ENCODE results near the gene PRPH. TPM values are rescaled to one million over a fixed set of nuclear protein-coding genes. Genes with fewer than 3 reads are reported as not detected.
A peak's percentile ranks its signal among the peaks of the same experiment; 100 is the strongest.
"Not testable (repeated sequence)": the region's sequence is repeated elsewhere in the genome, so short reads cannot be mapped to it uniquely, and the experiment has no call there.

PRPH gene
- total RNA-seq, 1 donor from 2014 or later: not detected

- DNase-seq (no peak), ATAC-seq (ENCODE audit: poor library complexity) (no peak)
- intact Hi-C loops (cut with DNase I): no loop called here
Observed at GRCh38 chr12:49273726-49274395, 21.1 kb upstream of the PRPH start.

GRCh38 chr12:49274396-49275069, 20.4 kb upstream of the PRPH start:
- intact Hi-C loops (cut with DNase I): no loop called here
- ATAC-seq (ENCODE audit: poor library complexity) (peak; percentile 80), DNase-seq (no peak)

GRCh38 chr12:49276304-49277290, 18.4 kb upstream of the PRPH start:
- no peak for ATAC-seq (ENCODE audit: poor library complexity)
- intact Hi-C loops (cut with DNase I): no loop called here
- no peak for DNase-seq

DNA sequence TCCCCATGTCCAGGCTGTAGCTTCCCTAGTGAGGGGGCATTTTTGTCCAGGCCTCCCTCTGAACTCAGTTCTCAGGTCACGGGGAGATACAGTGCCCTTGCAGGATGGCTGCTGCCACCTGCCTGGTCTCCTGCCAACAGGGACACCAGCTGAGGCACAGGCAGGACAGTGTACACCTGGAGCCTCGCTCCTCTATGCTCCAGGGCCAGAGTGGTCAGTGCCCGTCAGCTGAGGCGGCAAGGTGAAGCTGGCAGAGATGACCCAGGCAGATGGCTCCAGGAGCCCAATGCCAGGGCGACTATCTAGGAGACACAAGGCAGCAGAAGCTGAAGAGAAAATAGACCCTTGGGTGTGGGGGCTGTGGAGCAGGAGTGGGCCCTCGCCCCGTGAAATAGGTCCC, 17.5 kb upstream of the PRPH start:
- DNase-seq (no peak), ATAC-seq (ENCODE audit: poor library complexity) (no peak)
- intact Hi-C loops (cut with DNase I): no loop called here

DNA sequence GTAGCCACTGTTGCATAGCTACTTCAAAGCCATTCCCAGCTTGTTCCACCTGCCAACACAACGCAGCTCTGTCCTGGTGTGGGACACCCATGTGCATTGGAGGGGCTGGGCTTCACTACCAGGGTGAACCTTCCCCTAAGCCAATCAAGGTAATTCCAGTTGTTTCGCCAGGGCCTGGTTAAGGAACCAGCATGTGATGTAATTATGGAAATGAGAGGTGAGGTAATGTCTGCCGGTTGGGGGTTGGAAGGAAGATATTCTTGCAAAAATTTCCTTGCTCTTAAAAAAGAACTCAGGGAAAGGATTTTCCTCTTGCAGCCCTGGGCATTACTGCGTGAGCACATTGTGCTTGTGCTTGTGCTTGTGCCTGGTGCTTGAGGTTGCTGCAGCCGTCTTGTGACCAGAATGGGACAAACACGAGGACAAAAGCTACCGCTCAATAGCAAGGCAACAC, 15.2 kb upstream of the PRPH start:
- ATAC-seq (ENCODE audit: poor library complexity) (no peak), DNase-seq (no peak)
- intact Hi-C loops (cut with DNase I): no loop called here

GRCh38 chr12:49280545-49280944, 14.4 kb upstream of the PRPH start:
- intact Hi-C loops (cut with DNase I); DNase-seq; ATAC-seq (ENCODE audit: poor library complexity): not testable (repeated sequence)

- no peak for DNase-seq
- intact Hi-C loops (cut with DNase I): no loop called here
- no peak for ATAC-seq (ENCODE audit: poor library complexity)
Observed at GRCh38 chr12:49282302-49282701, 12.6 kb upstream of the PRPH start.

DNA sequence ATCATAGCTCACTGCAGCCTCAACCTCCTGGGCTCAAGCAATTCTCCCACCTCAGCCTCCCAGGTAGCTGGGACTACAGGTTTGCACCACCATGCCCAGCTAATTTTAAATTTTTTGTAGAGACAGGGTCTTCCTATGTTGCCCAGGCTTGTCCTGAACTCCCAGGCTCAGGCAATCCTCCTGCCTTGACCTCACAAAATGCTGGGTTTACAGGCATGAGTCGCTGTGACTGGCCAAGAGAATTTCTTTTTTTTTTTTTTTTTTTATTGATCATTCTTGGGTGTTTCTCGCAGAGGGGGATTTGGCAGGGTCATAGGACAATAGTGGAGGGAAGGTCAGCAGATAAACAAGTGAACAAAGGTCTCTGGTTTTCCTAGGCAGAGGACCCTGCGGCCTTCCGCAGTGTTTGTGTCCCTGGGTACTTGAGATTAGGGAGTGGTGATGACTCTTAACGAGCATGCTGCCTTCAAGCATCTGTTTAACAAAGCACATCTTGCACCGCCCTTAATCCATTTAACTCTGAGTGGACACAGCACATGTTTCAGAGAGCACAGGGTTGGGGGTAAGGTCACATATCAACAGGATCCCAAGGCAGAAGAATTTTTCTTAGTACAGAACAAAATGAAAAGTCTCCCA, 12.1 kb upstream of the PRPH start:
- intact Hi-C loops (cut with DNase I); ATAC-seq (ENCODE audit: poor library complexity); DNase-seq: not testable (repeated sequence)

GRCh38 chr12:49283541-49284429, 11.2 kb upstream of the PRPH start:
- ATAC-seq (ENCODE audit: poor library complexity) (no peak), DNase-seq (no peak)
- intact Hi-C loops (cut with DNase I): no loop called here

DNA sequence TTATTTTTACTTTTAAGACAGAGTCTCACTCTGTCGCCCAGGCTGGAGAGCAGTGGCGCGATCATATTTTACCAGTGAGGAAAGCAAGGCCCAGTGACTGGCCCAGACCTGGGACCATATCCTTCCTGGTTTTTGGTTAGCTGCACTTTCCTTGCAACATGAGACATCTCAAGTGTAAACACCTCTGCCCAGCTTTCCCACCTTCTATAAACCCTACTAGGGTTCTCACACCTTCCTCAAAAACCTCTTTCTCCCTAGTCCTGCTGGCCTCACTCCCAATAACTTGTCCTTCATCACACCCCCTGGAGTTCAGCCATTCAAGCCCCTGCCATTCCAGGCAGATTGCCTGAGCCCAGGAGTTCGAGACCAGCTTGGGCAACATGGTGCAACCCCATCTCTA, 10.3 kb upstream of the PRPH start:
- intact Hi-C loops (cut with DNase I): loop anchor here (5.0 kb wide), 1 partner anchor 58 kb away; no protein-coding TSS in a partner anchor
- DNase-seq (no peak), ATAC-seq (ENCODE audit: poor library complexity) (no peak)

GRCh38 chr12:49287876-49288275, 7.1 kb upstream of the PRPH start:
- ATAC-seq (ENCODE audit: poor library complexity) (peak; percentile 12), DNase-seq (no peak)
- intact Hi-C loops (cut with DNase I): loop anchor here (5.0 kb wide), 1 partner anchor 54 kb away; no protein-coding TSS in a partner anchor

- intact Hi-C loops (cut with DNase I): loop anchor here (5.0 kb wide), 1 partner anchor 54 kb away; no protein-coding TSS in a partner anchor
- ATAC-seq (ENCODE audit: poor library complexity) (peak; percentile 62), DNase-seq (no peak)
Observed at GRCh38 chr12:49288412-49288853, 6.5 kb upstream of the PRPH start.

- ATAC-seq (ENCODE audit: poor library complexity) (no peak), DNase-seq (no peak)
- intact Hi-C loops (cut with DNase I): loop anchor here (5.0 kb wide), 1 partner anchor 53 kb away; no protein-coding TSS in a partner anchor
Observed at GRCh38 chr12:49288922-49289555, 5.9 kb upstream of the PRPH start.

DNA sequence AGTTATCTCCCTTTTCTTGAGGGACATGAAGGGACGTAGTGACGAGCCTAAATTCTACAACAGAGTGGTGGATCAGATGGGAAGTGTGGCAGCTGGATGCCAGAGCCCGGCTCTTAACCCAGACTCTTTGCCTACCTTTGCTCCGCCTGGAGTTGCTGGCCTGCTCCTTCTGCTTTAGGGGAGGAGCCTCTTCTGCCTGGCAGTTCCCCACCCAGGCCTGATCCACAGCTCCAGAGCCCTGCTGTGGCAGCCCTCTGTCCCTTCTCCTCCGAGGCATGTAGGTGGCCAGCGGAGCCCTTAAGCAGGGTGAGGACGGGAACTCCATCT, 2.3 kb upstream of the PRPH start:
- intact Hi-C loops (cut with DNase I): no loop called here
- ATAC-seq (ENCODE audit: poor library complexity): no peak
- DNase-seq: no peak

- peak; percentile 71 for DNase-seq
- intact Hi-C loops (cut with DNase I): no loop called here
Observed at GRCh38 chr12:49293056-49293956, 1.6 kb upstream of the PRPH start.

GRCh38 chr12:49294086-49294803, 702 bp upstream of the PRPH start:
- no peak for ATAC-seq (ENCODE audit: poor library complexity)
- DNase-seq: no peak
- intact Hi-C loops (cut with DNase I): no loop called here

More at GRCh38 chr12:49293056-49293956, 1.6 kb upstream of the PRPH start:
- ATAC-seq (ENCODE audit: poor library complexity): peak; percentile 48

Measured in Right ventricle myocardium superior (tissue), 1 donor.